NCI-H510A treated with DMSO at 0.1 percent for 48 hours (cell line): ENCODE results near the gene ECHDC3.
A peak's percentile ranks its signal among the peaks of the same experiment; 100 is the strongest.

Experiments
- DNase-seq: peaks from one replicate; lab custom pipeline; 2025; lab: John Stamatoyannopoulos, UW

ECHDC3 gene

GRCh38 chr10:11748866-11749265 lies 6.7 kb downstream of the ECHDC3 start:
- no peak for DNase-seq

- no peak for DNase-seq
Measured at GRCh38 chr10:11750420-11750819, 8.2 kb downstream of the ECHDC3 start.

GRCh38 chr10:11754173-11754572 lies 12.0 kb downstream of the ECHDC3 start:
- no peak for DNase-seq

- DNase-seq = no peak
Measured at GRCh38 chr10:11754620-11755019, 12.4 kb downstream of the ECHDC3 start.

GRCh38 chr10:11755512-11756263 lies 13.5 kb downstream of the ECHDC3 start:
- DNase-seq = no peak

GRCh38 chr10:11756766-11757315 lies 14.7 kb downstream of the ECHDC3 start:
- no peak for DNase-seq

GRCh38 chr10:11757454-11757820 lies 15.3 kb downstream of the ECHDC3 start:
- peak; percentile 59 for DNase-seq

GRCh38 chr10:11757821-11758463 lies 15.8 kb downstream of the ECHDC3 start:
- peak; percentile 37 for DNase-seq

GRCh38 chr10:11758527-11759236 lies 16.5 kb downstream of the ECHDC3 start:
- DNase-seq = no peak

- DNase-seq = no peak
Measured at GRCh38 chr10:11759347-11759746, 17.2 kb downstream of the ECHDC3 start.

- no peak for DNase-seq
Measured at GRCh38 chr10:11760151-11760550, 18.0 kb downstream of the ECHDC3 start.

GRCh38 chr10:11760861-11761260 lies 18.7 kb downstream of the ECHDC3 start:
- DNase-seq = no peak

- no peak for DNase-seq
Measured at GRCh38 chr10:11761431-11761830, 19.2 kb downstream of the ECHDC3 start.

GRCh38 chr10:11762706-11763500 lies 20.7 kb downstream of the ECHDC3 start:
- no peak for DNase-seq

GRCh38 chr10:11763501-11763861 lies 21.3 kb downstream of the ECHDC3 start:
- no peak for DNase-seq

GRCh38 chr10:11765141-11765540 lies 23.0 kb downstream of the ECHDC3 start:
- no peak for DNase-seq

GRCh38 chr10:11772575-11773288 lies 30.6 kb downstream of the ECHDC3 start:
- no peak for DNase-seq

- no peak for DNase-seq
Measured at GRCh38 chr10:11773761-11774441, 31.7 kb downstream of the ECHDC3 start.

GRCh38 chr10:11775412-11775811 lies 33.2 kb downstream of the ECHDC3 start:
- DNase-seq = no peak

- no peak for DNase-seq
Measured at GRCh38 chr10:11776080-11776479, 33.9 kb downstream of the ECHDC3 start.

GRCh38 chr10:11781114-11781513 lies 38.9 kb downstream of the ECHDC3 start:
- DNase-seq = no peak
